GM12801 (cell line): Measurements from ENCODE around the gene CPNE1.

Experiments used
- CTCF ChIP-seq: IDR thresholded peaks from one replicate; pipeline ENCODE4 v1.5.1; 2011; ENCODE audit warnings: control low read depth; ENCODE audit not compliant: insufficient read length; ENCODE audit errors: extremely low read depth

The CPNE1 gene

GRCh38 chr20:35582741-35583404 lies 81.8 kb downstream of the CPNE1 start:
- TF ChIP-seq CTCF: no peak

GRCh38 chr20:35582131-35582530 lies 82.6 kb downstream of the CPNE1 start:
- TF ChIP-seq CTCF: no peak

GRCh38 chr20:35579196-35579595 lies 85.5 kb downstream of the CPNE1 start:
- TF ChIP-seq CTCF: no peak

- TF ChIP-seq CTCF: no peak
Observed at GRCh38 chr20:35578469-35578868, 86.2 kb downstream of the CPNE1 start.

- TF ChIP-seq CTCF: no peak
Observed at GRCh38 chr20:35576816-35577215, 87.9 kb downstream of the CPNE1 start.
